Measurements from ENCODE around the gene VAT1. TPM values are rescaled to one million over a fixed set of nuclear protein-coding genes. Genes with fewer than 3 reads are reported as not detected.

The VAT1 gene
- total and polyA plus RNA-seq, 9 of the 15 experiments (the other 6 are each of a cell fraction or from before 2014, with no cell fraction given): 29.4 to 153 (median 66.7) TPM

- TF ChIP-seq ZNF518B (CRISPR knock-in tag; IDR thresholded peaks at IDR 0.05) (no peak), ZNF830 (CRISPR knock-in tag; IDR thresholded peaks at IDR 0.05) (0 out of 2 replicates have a peak, but pooled peaks have one; percentile 34), ILF3 (IDR thresholded peaks at IDR 0.05; ENCODE audit: borderline replicate concordance) (no peak), ADNP (tag; IDR thresholded peaks at IDR 0.05) (no peak), MECOM (CRISPR knock-in tag; IDR thresholded peaks at IDR 0.05) (no peak), HMBOX1 (IDR thresholded peaks at IDR 0.05) (no peak), ZNF511 (CRISPR knock-in tag; IDR thresholded peaks at IDR 0.05) (peak; percentile 36; the same call in 1 of the 2 replicates), ETS1 (conservative IDR thresholded peaks at IDR 0.05; ENCODE audit: control insufficient read depth, low read depth, low read length) (peak; percentile 67; the same call in 1 of the 2 replicates), CREB1 (IDR thresholded peaks at IDR 0.05) (no peak; the same call in 1 of the 2 replicates), CREB1 (CRISPR knock-in tag; IDR thresholded peaks at IDR 0.05) (peak; percentile 52; the same call in 1 of the 2 replicates), ELF4 (CRISPR knock-in tag; IDR thresholded peaks at IDR 0.05) (peak; percentile 42; the same call in 1 of the 2 replicates), ASH1L (IDR thresholded peaks at IDR 0.05; ENCODE audit: borderline replicate concordance, low read depth, partially characterized antibody) (no peak), ZFP30 (CRISPR knock-in tag; IDR thresholded peaks at IDR 0.05; ENCODE audit: borderline replicate concordance) (no peak), TAF1 (IDR thresholded peaks at IDR 0.05; ENCODE audit: control insufficient read depth, extremely low read depth, insufficient read depth, low read length, severe bottlenecking) (peak; percentile 30), KAT7 (CRISPR knock-in tag; IDR thresholded peaks at IDR 0.05; ENCODE audit: borderline replicate concordance) (0 out of 2 replicates have a peak, but pooled peaks have one; percentile 57), POLR2AphosphoS5 (IDR thresholded peaks at IDR 0.05; ENCODE audit: control insufficient read depth, insufficient read depth, low read depth, low read length) (peak; percentile 48; the same call in 1 of the 2 replicates), MEF2A (IDR thresholded peaks at IDR 0.05; ENCODE audit: control insufficient read depth, low read depth, low read length) (no peak), PPARD (CRISPR knock-in tag; IDR thresholded peaks at IDR 0.05) (no peak), RHOXF2B (CRISPR knock-in tag; conservative IDR thresholded peaks at IDR 0.05) (no peak), SRSF9 (IDR thresholded peaks at IDR 0.05; ENCODE audit: borderline replicate concordance, low read depth, low read length) (no peak), MEIS2 (IDR thresholded peaks at IDR 0.05; ENCODE audit: partially characterized antibody) (no peak)
Measured at GRCh38 chr17:43021741-43022512, at the start of gene VAT1 (continued).

All from K562 (cell line).